ENCODE results near the gene LRRC1.
A peak's percentile ranks its signal among the peaks of the same experiment; 100 is the strongest.
"Not testable (repeated sequence)": the region's sequence is repeated elsewhere in the genome, so short reads cannot be mapped to it uniquely, and the experiment has no call there.

LRRC1 gene

DNA sequence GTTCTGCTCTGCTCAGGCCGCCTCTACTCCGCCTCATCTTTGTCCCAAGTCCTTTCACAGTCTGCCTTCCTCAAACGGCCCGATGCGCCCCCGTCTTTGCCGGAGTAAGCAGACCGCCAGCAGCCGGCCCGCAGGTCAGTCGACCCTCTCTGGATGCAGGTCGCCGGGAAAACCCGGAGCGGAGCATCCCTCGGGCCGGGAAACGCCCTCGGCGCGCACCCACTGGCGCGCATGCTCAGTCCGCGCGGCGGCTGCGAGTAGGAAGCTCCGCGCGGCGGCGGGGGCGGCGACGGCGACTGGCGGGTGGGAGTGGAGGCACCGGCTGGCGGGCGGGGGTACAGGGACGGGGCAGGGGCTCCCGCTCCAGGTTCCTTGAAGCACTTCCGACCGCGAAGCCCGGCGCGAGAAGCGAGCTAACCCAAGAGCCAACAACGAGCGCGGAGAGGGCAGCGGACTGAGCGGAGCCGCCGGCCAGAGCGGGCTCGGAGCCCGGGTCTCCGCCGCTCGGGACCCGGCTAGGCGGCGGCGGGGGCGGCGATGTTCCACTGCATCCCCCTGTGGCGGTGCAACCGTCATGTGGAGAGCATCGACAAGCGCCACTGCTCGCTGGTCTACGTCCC, at the start of gene LRRC1:
TSS of gene LRRC1 (plus strand) at position 286 of the 620 bp plus-strand sequence. CDS start at position 538, 252 bp downstream.
- peak; percentile 70 for DNase-seq (ENCODE audit: low read depth)

DNA sequence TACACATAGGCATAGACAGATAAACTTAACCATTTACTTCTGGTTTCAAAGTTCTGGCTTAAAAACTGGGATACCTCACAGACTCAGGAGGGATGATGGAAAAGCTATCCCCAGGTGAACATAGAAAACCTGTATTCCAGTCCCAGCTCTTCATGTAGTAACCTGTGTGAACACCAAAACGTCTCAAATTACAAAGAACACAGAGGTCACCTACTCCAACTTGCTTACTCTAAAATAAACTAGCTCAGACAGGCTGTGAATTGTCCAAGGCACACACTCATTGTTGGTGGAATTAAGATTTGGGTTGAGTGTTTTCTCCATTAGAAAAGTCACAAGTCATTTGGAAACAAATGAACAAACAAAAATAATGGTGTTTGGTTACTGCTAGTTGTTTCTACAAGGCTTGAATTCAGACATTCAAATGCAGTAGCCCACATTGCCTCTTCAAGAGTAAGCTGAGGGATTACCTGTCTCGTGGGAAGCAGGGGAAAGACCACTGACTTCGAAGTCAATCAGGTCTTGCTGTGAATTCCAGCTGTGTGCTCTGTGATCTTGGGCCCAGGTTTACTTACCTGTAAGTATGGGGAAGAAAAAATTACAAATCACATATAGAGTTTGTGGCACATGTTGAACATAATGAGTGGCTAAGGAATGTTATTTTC, 48.2 kb upstream of the LRRC1 start:
- DNase-seq (ENCODE audit: low read depth) = no peak

DNA sequence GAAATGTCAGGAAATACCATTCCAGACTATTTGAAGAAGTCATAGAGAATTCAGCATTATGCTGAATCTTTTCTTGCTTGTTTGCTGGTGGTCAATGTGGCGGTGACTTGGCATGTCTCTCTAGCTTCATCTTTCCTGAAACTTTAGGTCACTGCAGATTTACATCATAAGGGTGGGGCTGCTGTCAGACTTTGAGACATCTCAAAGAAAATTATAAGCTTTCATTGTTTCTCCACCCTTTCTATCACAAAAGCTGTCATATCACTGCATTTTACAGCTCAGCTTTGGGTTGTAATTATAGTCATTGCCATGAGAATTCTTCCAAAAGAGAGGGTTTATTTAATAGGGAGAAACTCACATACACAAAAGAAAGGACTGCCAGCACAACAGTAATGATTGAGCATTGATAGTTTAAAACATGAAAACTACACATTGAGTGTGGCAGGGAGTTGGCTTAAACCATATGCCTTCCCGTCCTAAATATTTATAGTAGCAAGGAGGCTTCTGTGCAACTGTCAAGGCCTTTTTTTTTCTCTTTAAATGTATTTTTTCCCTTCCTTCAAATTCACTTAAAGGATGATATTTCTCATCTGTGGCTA, 44.7 kb upstream of the LRRC1 start:
- DNase-seq (ENCODE audit: low read depth) = no peak

DNA sequence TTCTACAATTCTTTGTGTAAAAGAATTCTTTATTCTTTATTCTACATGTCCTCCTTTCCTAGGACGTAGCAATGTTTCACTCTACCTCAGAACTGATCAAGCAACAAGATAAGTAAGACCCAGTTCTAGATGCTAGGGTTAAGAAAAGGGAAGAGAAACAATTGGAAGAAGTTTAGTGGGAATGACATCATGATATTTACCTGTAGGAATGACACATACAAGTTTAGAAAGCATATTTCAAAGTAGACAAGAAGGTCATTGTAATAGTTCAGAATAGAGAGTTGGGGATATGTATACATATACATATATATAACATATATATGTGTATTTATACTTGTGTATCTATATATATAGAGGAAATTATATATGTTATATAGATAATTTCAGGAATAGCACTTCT, 43.4 kb upstream of the LRRC1 start:
- no peak for DNase-seq (ENCODE audit: low read depth)

DNA sequence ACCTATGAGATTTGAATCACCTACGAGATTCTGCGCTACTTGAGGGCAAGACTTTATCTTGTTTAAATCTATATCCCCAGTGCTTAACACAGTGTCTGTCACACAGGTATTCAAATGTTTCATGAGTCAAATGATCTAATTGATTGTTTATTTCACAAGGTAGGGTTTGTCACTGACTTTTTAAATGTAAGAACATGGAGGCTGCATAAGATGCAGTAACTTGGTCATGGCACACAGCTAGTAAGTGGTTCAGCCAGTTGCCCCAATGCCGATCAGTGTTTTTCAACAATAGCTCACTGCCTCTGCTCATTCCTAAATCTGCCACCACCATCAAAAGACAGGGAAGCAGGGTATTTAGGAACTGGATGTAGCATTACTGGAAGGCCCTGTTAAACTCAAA, 42.4 kb upstream of the LRRC1 start:
- DNase-seq (ENCODE audit: low read depth) = no peak

DNA sequence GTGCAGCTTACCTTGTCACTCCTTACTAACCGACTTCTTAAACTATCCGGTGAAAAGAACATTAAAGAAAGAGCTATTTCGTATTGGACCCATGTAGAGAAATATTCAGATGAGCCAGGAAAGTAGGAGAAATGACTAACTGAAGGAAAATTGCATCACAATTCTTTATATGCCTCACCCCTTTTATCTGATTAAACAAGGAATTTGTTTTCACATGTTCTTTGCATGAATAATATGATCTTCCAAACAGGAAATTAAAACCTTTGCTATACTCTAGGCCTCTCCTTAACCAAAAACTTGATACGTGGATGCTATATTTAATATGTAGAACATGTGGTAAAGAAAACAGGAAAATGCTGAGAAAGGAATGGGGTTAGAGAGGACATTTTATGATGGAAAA, 41.9 kb upstream of the LRRC1 start:
- DNase-seq (ENCODE audit: low read depth) = peak; percentile 35

DNA sequence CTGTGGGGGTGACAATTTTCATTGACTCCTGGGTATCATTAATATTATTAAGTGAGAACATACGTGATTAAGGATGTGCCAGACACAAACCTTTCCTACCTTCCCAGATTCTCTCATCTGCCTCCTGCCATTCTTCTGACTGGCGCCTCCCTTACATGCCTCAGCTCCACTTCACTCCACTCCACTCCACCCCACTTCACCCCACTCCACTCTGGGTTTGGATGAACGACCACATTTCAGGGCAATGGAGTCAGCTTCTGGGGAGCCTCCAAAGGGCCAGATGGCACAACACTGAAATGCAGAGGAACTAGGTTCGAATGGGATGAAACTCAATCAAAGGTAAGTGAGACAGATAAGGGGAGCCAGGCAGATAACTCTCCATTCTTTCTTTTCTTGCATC, 40.5 kb upstream of the LRRC1 start:
- DNase-seq (ENCODE audit: low read depth) = no peak

DNA sequence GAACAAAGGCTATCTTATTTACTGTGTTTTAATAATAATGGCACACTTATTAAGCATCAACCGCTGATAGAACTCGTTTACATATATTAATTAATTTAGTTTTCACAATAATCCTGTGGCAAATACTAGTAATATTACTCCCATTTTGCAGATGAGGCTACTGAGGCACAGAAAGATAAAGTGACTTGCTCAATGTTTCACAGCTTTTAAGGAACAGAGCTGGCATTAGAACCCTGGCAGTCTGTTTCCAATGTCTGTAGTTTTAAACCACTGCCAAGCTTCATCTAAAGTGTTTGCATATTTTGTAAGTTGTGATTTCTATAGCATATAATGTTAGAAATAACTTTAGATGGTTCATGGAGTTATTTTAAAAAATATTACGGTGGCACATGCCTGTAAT, 38.4 kb upstream of the LRRC1 start:
- DNase-seq (ENCODE audit: low read depth) = no peak

DNA sequence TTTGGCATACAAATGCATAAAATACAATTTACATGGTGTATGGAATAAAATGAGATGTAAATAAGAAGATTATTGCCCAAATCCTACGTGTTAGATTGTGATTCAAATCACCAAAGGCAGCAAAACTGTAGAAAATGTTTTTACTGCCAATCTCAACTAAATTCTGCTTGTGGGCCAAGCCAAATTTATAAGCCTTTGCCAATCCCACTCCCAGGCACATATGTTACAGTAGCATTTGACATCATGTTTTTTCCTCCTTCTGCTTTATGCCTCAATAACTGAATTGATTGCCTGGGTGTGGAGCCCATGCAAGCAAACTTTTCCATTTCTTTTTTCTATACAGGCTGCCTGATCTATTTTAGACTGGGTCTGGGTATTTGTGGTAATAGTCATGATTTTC, 36.3 kb upstream of the LRRC1 start:
- DNase-seq (ENCODE audit: low read depth) = no peak

DNA sequence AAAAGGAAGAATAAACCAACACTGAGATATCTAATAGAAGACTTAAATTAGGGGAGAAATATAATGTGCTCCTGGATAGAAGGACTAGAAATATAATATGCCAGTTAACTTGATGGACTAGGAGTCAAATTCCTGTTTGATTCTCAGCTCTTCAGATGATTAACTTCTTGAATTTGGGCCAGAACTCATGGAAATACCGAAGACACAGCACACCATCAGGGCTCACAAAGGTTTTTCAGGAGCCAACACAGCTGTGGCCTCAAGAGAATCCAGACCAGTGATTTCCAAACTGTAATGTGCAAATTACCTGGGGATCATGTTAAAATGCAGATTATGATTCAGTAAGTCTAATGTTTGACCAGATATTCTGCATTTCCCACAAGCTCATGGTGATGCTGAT, 33.8 kb upstream of the LRRC1 start:
- no peak for DNase-seq (ENCODE audit: low read depth)

DNA sequence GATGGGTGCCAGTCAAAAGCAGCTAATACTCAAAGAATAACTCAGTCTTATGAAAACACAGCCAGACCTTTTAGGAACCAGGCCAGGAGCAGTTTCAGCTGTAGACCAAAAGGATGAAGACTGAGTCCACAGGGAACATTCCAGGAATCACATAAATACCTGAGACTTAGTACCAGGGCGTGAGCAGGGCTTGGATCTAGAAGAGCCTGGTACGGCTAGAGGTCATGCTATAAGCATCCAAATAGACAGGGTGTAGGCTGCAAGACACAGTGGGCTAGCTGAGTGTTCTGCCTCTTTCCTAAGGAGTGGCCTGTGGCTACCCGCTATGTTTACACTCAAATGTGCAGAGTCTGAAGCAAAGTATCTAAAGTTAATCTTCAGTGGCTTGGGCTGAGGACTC, 29.5 kb upstream of the LRRC1 start:
- DNase-seq (ENCODE audit: low read depth) = no peak

DNA sequence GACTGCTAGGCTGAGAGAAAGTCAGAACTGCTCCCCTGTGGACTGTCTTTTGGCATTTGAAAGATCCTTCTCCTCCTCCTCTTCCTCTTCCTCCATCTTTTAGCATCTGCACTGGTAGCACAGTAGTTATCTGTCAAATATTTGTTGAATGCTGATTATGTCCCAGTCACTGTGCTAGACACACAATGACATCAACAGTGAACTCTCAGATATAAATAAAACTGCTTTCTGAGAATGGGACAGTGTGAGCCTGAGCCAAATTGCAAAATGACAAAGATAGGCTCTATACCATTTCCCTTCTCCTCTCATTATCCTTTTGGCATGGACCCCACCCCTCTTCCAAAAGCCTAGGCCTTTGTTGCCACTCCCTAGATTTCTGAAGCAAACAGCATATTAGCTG, 27.9 kb upstream of the LRRC1 start:
- no peak for DNase-seq (ENCODE audit: low read depth)

DNA sequence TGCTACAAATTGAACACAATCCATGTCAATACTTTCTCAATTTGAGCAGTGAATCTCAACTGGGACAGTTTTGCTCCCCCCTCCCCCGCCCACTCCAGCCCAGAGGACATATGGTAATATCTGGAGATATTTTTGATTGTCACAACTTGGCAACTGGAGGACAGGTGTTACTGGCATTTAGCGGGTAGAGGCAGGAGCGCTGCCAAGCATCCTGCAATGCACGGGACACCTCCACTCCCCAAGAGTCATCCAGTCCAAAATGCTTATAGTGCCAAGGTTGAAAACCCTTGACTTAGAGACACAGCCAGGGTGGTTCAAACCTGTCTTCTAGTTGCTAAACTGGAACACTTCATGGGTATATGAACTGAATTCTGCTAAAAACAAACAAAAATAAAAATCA, 26.9 kb upstream of the LRRC1 start:
- DNase-seq (ENCODE audit: low read depth) = no peak

DNA sequence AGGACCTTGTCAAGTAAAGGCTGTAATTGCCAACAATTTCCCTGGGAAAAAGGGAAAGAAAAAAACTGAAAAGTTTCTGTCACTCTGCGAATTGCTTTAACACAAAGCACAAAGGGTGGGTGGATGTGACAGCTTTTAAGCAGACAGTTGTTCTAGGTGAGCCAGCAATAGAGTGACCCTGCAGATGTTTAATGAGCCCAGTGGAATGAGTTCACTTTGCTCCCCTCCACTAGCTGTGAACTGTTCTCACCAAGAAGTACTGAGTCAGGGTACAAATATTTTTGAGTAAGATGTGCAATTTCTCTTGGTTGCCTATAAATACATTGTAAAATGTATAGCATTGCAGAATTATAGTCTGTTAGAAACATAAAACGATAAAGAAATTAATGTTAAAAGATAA, 26.2 kb upstream of the LRRC1 start:
- no peak for DNase-seq (ENCODE audit: low read depth)

DNA sequence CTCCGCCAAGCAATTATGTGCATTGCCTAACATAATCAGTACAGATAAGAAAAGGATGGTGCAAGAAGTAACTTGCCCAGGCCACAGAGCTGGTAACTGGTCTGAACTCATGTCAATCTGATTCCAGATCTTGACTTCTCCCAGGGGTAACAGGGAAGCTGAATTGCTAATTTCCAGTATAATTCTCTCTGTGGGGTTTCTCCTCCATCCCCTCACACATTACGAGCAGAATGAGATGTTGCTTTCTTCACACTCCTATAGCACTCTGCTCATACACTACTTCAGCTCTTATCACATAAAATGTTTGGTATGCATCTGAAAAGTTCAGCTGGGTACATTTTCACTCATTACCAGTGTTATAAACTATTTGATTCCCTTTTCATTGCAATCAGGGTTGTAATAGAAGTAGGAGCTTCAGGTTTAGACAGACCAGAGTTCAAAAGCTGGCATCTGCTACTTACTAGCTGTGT, 24.0 kb upstream of the LRRC1 start:
- no peak for DNase-seq (ENCODE audit: low read depth)

DNA sequence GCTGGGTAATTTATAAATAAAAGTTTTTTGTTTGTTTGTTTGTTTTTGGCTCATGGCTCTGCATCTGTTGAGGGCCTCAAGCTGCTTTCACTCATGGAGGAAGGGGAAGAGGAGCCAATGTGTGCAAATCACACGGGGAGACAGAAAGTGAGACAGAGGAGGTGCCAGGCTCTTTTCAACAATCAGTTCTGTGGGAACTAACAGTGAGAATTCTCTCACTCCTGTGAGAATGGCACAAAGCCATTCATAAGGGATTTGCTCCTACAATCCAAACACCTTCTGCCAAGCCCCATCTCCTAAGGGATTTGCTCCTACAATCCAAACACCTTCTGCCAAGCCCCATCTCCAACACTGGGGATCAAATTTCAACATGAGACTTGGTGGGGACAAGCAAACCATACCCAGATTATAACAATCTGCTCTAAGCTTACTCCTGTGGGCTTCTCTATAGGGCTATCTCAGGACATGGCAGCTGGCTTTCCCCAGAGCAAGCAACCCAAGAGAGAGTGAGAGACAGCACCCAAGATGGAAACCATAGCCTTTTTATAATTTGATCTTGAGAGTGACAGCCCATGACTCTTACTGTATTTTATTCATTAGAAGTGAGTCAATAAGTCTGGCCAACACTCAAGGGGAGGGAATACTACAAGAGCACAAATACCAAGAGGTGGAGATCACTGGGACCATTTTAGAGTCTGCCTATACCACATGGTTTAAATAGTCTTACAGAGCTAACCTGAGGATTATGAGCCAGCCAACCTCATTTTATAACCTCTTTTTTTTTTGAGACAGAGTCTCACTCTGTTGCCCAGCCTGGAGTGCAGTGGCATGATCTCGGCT, 22.8 kb upstream of the LRRC1 start:
- DNase-seq (ENCODE audit: low read depth) = no peak

DNA sequence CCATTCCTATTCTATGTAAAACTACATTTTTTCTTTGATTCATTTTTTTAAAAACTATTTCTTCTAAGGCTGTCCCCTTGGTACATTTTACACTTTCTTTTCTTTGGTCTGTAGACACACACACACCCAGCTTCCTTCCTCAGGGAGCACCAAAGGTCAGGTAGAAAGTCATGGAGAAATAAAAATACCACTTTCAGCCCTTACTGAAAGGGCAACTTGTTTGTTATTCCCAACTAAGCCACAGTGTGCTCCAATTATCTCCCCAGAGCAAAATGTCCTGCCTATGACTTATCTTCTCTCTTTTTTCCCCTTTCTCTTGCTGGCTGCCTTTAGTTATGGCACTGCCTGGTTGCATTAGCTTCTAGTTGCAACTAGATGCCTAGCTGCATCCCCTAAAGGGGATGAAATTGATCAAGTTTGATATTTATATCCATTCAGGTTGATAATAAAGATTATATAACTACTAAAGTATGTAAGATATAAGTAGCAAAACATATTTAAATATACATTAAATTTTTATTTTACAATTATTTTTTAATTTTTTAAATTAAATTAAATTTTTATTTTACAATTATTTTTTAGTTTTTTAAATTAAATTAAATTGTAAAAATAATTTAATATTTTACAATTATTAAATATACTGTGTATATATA, 21.6 kb upstream of the LRRC1 start:
- no peak for DNase-seq (ENCODE audit: low read depth)

DNA sequence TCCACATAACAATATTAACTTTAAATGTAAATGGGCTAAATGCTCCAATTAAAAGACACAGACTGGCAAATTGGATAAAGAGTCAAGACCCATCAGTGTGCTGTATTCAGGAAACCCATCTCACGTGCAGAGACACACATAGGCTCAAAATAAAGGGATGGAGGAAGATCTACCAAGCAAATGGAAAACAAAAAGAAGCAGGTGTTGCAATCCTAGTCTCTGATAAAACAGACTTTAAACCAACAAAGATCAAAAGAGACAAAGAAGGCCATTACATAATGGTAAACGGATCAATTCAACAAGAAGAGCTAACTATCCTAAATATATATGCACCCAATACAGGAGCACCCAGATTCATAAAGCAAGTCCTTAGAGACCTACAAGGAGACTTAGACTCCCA, 18.7 kb upstream of the LRRC1 start:
- not testable (repeated sequence) for DNase-seq (ENCODE audit: low read depth)

DNA sequence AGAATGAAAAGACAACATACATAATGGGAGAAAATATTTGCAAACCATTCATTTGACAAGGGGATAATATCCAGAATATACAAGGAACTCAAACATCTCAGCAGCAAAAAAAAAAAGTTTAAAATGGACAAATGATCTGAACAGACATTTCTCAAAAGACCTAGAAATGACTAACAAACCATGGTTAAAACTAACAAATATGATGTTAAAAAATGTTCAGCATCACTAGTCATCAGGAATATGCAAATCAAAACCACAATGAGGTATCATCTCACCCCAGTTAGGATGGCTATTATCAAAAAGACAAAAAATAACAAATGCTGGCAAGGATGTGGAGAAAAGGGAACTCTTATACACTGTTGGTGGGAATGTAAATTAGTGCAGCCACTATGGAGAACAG, 9.8 kb upstream of the LRRC1 start:
- DNase-seq (ENCODE audit: low read depth) = not testable (repeated sequence)

DNA sequence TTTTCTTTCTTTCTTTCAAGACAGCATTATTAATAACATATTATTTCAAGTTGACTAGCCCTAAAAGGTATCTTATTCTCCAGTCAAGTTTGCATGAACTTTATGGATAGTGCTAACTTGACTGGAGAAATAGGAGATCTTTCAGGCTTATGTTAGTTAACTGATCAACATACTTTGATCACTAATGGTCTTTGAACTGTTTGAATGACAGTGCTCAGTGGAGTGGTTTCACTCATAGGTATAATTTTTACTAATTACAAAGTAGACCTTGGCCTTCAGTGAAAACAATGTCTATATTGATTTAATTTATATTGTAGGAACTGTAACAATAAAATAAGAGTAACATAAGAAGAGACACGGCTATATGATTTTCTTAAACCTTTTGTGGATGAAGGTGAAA, 8.0 kb upstream of the LRRC1 start:
- no peak for DNase-seq (ENCODE audit: low read depth)

DNA sequence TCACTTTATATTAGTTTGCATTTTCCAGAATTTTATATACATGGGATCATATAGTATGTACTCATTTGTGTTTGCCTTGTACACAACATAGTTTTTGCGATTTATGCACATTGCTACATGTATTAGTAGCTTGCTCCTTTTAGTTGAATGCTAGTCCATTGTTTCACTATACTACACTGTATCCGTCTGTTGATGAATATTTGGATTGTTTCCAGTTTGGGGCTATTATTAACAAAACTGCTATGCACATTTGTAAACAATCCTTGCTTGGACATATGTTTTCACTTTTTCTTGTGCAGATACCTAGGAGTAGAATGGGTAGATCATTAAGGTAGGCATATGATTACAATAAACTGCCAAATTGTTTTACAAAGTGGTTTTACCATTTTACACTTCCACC, 3.9 kb upstream of the LRRC1 start:
- DNase-seq (ENCODE audit: low read depth) = no peak

DNA sequence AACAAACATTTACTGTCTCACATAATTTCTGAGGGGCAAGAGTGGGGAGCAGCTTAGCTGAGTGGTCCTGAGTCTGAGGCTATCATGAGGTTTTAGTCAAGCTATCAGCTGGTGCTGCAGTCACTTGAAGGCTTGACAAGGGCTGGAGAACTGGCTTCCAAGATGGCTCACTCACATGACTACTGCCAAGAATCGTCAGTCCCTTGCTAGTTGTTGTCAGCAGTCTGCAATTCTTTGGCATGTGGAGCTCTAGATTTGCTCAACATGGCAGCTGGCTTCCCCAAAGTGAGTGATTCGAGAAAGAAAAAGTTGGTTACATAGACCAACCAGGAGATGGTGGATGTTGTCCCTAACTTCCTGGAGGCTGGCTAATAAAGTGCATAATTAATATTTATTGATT, 2.8 kb upstream of the LRRC1 start:
- DNase-seq (ENCODE audit: low read depth) = no peak
